Cardiac septum (tissue), 1 donor: ENCODE measurements around the gene ACTG1. TPM values are rescaled to one million over a fixed set of nuclear protein-coding genes. Genes with fewer than 3 reads are reported as not detected.
"Not testable (repeated sequence)": the region's sequence is repeated elsewhere in the genome, so short reads cannot be mapped to it uniquely, and the experiment has no call there.

Experiments used
- DNase-seq: peaks from one replicate; pipeline ENCODE4 v3.0.0-alpha.2; 2020; ENCODE audit warnings: low spot score
- intact Hi-C: fragments of 100-400 bp; cut with DNase I; formaldehyde crosslinking; loops from one replicate; pipeline ENCODE4 v1.14.0; 2022
- total RNA-seq: library from RNA; stranded (reverse); fragmentation: NEBNext Ultra II Directional; extraction: Animal tissue kit (Norgen Biotek cat#: 25700); gene quantifications from one replicate; pipeline ENCODE4 v1.2.1, GENCODE V29; 2021
- donor health status: DM: no; HTN: no; CAD: no.

The ACTG1 gene
- total RNA-seq, 1 donor from 2014 or later, result 634 TPM

GRCh38 chr17:81535480-81536298 lies 23.1 kb upstream of the ACTG1 start:
- no peak for DNase-seq
- intact Hi-C loops, result loop anchor here (5.0 kb wide), 1 partner anchor 283 kb away; no protein-coding TSS in a partner anchor

DNA sequence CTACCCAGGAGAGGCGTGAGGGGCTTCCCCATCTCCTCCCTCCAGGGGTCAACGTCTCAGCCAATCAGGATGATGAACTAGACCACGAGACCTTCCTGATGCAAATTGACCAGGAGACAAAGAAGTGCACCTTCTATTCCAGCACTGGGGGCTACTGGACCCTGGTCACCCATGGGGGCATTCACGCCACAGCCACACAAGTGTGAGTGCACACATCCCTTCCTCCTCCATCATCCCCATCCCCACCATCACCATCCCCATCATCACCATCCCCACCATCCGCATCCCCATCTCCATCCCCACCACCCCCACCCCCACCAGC lies 22.4 kb upstream of the ACTG1 start:
- intact Hi-C loops, result loop anchor here (5.0 kb wide), 1 partner anchor 283 kb away; no protein-coding TSS in a partner anchor
- no peak for DNase-seq

- no peak for DNase-seq
- intact Hi-C loops, result loop anchor here (5.0 kb wide), 1 partner anchor 282 kb away; no protein-coding TSS in a partner anchor
Observed at GRCh38 chr17:81534157-81535006, 21.8 kb upstream of the ACTG1 start.

- intact Hi-C loops, result no loop called here
- no peak for DNase-seq
Observed at GRCh38 chr17:81533339-81534141, 20.9 kb upstream of the ACTG1 start.

- DNase-seq, result no peak
- intact Hi-C loops, result no loop called here
Observed at GRCh38 chr17:81532490-81533287, 20.1 kb upstream of the ACTG1 start.

GRCh38 chr17:81531998-81532404 lies 19.4 kb upstream of the ACTG1 start:
- DNase-seq, intact Hi-C loops: not testable (repeated sequence)

DNA sequence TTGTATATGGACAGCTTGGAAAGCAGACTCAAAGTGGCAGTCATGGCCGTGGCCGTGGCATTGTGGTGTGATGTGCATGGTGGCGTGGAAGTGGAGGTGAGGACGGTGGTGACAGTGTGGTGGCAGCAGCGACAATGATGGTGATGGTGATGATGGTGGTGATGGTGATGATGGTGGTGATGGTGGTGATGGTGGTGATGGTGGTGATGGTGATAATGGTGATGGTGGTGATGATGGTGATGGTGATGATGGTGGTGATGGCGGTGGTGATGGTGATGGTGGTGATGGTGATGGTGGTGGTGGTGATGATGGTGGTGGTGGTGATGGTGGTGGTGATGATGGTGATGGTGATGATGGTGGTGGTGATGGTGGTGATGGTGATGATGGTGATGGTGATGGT lies 18.4 kb upstream of the ACTG1 start:
- intact Hi-C loops, result not testable (repeated sequence)

DNA sequence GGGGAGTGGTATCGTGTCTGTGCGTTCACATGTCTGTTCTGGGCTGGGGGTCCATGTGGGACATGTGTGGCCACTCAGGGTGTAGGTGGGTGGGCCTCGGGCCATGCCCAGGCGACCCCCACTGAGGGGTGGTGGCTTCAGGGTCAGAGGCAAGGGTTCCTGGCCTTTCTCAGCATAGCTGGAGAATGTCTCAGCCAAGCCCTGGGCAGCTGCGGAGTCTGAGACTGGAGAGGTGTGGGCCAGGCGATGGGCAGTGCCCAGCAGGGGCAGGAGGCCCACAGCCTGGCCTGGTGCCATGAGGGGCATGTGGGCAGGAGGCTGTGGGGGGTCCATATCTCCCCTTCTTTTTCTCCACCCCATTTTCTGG lies 16.8 kb upstream of the ACTG1 start:
- intact Hi-C loops, result no loop called here
- no peak for DNase-seq

More for the DNA sequence above, 18.4 kb upstream of the ACTG1 start:
- not testable (repeated sequence) for DNase-seq

DNA sequence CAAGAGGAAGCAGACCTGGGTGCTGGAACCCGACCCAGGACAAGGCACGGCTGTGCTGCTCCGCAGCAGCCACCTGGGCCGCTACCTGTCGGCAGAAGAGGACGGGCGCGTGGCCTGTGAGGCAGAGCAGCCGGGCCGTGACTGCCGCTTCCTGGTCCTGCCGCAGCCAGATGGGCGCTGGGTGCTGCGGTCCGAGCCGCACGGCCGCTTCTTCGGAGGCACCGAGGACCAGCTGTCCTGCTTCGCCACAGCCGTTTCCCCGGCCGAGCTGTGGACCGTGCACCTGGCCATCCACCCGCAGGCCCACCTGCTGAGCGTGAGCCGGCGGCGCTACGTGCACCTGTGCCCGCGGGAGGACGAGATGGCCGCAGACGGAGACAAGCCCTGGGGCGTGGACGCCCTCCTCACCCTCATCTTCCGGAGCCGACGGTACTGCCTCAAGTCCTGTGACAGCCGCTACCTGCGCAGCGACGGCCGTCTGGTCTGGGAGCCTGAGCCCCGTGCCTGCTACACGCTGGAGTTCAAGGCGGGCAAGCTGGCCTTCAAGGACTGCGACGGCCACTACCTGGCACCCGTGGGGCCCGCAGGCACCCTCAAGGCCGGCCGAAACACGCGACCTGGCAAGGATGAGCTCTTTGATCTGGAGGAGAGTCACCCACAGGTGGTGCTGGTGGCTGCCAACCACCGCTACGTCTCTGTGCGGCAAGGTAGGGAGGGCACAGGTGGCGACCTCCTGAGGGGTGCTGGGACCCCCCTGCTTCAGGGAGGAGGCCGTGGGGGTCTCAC lies 16.2 kb upstream of the ACTG1 start:
- intact Hi-C loops, result no loop called here
- no peak for DNase-seq

DNA sequence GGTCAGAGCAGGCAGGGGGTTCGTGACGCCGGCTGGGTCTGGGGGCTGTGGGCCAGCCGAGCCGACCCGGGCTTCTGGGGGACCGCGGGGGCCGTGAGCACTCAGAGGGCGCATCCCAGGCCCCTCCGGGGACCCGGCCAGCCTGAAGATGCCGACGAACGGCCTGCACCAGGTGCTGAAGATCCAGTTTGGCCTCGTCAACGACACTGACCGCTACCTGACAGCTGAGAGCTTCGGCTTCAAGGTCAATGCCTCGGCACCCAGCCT lies 15.7 kb upstream of the ACTG1 start:
- DNase-seq, result no peak
- intact Hi-C loops, result no loop called here

- no peak for DNase-seq
Observed at GRCh38 chr17:81527591-81528383, 15.2 kb upstream of the ACTG1 start, which contains the start of gene FSCN2. FSCN2 (plus strand) TSS chr17:81528377; CDS start chr17:81528532, 155 bp downstream.

DNA sequence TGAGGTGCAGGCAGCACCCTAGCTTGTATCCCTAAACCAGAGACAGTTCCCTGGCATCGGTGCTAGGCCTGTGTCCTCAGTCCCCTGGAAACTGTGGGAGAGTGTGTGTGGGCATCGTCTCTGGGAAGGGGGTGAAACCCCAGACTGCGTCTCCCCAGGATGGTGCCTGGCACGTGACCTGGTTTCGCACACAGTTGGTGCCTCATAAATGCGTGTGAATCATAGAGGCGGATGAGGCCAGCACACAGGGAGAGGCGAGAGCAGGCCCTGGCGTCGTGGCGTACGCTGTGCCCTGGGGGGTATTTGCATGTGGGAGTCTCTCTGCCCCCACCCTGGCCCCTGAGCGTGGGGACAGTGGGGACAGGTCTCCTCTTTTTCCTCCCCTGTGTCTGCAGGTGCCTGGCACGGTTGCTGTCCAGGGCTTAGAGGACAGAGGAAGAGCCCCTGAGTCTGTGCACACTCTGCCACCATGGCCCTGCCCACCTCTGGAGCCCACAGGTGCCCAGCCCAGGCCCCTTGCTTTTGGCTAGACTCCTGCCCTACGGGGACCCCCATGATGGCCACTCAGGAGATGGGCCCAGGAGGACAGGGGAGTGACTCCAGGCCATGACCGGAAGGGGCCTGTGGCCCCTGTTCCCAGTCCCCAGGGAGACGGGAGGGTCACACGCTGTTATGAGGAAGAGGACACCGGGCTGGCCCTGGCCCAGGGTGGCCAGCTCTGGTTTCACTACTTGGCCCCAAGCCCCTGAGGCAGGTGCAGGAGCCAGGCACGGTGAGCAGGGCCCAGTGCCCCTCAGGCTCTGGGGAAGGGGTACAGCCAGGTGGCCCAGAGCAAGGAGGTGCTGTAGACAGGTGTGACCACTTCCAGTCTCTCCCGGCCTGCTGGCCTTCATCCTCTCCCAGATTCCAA lies 14.3 kb upstream of the ACTG1 start:
- no peak for DNase-seq
- intact Hi-C loops, result no loop called here

More at GRCh38 chr17:81527591-81528383, 15.2 kb upstream of the ACTG1 start, which contains the start of gene FSCN2:
- intact Hi-C loops, result no loop called here

DNA sequence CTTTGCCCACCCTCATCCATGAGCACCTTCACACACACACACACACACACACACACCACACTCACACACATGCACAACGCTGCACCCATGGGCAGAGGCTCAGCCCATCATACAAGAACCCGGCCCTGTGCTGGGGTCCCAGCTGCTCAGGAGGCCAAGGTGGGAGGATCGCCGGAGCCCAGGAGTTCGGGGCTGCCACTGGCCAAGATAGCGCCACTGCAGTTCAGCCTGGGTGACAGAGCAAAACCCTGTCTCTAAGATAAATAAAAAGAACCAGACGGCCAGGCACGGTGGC lies 12.2 kb upstream of the ACTG1 start:
- DNase-seq, result no peak
- intact Hi-C loops, result loop anchor here (5.0 kb wide), 1 partner anchor 77 kb away; no protein-coding TSS in a partner anchor

DNA sequence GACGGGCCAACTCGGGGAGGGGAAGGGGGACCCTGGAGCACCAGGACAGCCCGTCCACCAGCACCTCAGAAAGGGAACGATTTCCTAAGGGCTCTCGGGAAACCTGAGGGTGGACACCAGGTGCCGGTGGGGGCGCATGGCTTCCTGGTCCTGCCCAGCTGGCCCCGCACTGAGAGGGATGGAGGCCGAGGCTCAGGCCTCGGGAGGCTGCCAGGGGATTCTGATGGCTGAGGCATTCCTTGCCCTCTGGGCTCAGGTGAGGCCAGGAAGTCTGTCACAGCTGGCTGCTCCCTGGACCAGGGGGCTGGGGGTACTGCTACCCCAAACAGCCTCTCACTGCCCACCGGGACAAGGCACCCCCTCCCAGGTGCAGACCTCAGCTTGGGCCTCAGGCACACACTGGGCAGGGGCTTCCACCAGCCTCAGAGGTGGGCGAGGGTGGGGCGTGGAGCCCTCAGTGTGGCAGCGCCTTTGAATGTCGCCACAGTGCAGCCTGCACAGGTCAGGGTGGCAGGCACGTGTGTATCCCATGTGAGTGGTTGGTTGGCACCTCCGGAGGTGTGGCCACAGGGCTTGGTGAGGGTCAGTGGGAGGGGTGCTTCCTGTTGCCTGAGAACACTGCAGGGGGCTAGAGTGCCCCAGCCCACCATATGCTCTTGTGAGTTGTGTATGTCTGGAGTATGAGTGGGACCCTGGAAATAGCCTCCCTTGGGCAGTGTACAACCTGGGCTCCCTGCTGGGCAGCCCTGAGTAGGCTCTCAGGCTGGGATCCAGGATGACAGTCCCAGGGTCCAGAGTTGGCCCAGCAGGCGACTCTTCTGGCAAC lies 11.7 kb upstream of the ACTG1 start:
- intact Hi-C loops, result loop anchor here (5.0 kb wide), 1 partner anchor 78 kb away; no protein-coding TSS in a partner anchor
- no peak for DNase-seq

DNA sequence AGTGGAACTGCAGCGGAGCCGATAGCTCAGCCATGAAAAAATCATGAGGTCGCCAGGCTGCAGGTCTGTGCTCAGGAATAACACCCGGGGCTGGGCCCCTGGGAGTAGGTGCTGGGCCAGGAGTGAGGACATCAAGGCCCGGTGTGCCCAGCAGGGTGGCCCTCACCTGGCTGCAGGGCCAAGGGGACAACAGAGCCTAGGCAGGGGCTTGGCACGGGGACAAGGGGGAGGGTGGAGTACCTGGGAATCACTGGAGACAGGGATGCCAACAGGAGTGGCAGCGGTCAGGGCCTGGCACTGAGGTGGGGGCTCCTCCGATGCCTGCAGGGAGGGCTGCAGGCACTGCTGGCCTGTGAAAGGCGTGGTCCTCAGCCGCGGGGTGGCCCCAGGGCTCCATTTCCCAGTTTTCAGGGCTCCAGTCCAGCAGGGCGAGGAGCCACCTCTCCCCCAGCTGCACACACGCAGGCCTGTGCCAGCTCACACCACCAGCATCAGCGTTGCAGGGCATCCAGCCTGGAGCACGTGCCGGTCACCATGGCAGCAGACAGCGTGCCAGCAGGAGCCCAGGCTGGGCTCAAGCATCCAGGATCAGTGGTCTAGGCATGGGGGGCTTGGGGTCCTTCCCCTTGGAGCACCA lies 10.9 kb upstream of the ACTG1 start:
- intact Hi-C loops, result loop anchor here (5.0 kb wide), 1 partner anchor 79 kb away; no protein-coding TSS in a partner anchor
- DNase-seq, result peak; percentile 76
